ENCODE results near the gene IAPP. TPM values are rescaled to one million over a fixed set of nuclear protein-coding genes. Genes with fewer than 3 reads are reported as not detected.

The IAPP gene
- total RNA-seq = not detected

- Histone ChIP-seq H3K4me1 (no peaks in the 10 kb centered on the region), H3K27ac (no peak within 1 kb of the TSS), H3K27me3 (no peaks in the 10 kb centered on the region), H3K36me3 (no peaks in the 10 kb centered on the region), H3K4me3 (no peak within 1 kb of the TSS), H3K9me3 (no peaks in the 10 kb centered on the region)
- intact Hi-C loops (cut with DNase I; ENCODE audit: low total_unique reads) = no loop called here
- no peak for DNase-seq (ENCODE audit: low spot score in 2 of 2)
- TF ChIP-seq, protein P1, sequence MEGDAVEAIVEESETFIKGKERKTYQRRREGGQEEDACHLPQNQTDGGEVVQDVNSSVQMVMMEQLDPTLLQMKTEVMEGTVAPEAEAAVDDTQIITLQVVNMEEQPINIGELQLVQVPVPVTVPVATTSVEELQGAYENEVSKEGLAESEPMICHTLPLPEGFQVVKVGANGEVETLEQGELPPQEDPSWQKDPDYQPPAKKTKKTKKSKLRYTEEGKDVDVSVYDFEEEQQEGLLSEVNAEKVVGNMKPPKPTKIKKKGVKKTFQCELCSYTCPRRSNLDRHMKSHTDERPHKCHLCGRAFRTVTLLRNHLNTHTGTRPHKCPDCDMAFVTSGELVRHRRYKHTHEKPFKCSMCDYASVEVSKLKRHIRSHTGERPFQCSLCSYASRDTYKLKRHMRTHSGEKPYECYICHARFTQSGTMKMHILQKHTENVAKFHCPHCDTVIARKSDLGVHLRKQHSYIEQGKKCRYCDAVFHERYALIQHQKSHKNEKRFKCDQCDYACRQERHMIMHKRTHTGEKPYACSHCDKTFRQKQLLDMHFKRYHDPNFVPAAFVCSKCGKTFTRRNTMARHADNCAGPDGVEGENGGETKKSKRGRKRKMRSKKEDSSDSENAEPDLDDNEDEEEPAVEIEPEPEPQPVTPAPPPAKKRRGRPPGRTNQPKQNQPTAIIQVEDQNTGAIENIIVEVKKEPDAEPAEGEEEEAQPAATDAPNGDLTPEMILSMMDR (IDR thresholded peaks at IDR 0.05) = no peak
- no peak for TF ChIP-seq POLR2AphosphoS5 (IDR thresholded peaks at IDR 0.05)
- TF ChIP-seq POLR2A (IDR thresholded peaks at IDR 0.05) = no peak
These were observed at the start of gene IAPP for GRCh38 chr12:21372602-21373001. IAPP (plus strand) TSS chr12:21372902; CDS start chr12:21373352, 450 bp downstream.

DNA sequence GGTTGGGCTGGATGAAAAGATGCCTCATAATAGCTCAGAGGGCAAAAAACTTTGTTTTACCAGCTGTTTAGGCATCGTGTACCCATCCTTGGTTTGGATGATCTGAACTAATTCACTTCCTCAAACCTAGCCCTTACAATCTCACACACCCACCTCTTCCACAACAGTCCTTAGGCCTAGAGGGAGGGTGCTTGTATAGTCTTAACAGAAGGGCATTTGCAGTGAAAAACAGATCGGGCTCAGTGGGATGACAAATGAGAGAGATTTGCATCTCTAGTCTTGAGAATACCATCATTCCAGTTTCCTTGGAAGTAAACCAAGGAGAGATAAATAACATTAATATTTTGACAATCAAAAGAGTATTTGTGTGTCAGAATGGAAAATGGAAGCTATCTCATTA is 49.0 kb upstream of the IAPP start:
- TF ChIP-seq POLR2AphosphoS5 (IDR thresholded peaks at IDR 0.05) (no peak), POLR2A (IDR thresholded peaks at IDR 0.05) (no peak)
- TF ChIP-seq, protein P1 (IDR thresholded peaks at IDR 0.05) = no peak
- DNase-seq (ENCODE audit: low spot score in 2 of 2) = no peak

GRCh38 chr12:21324551-21324950 is 48.2 kb upstream of the IAPP start:
- DNase-seq (ENCODE audit: low spot score in 2 of 2) = no peak
- intact Hi-C loops (cut with DNase I; ENCODE audit: low total_unique reads) = no loop called here
- Histone ChIP-seq H3K4me3 (no peak overlapping the region), H3K27ac (no peak overlapping the region), H3K4me1 (no peaks in the 10 kb centered on the region), H3K27me3 (no peaks in the 10 kb centered on the region), H3K9me3 (peaks cover 5 to 22% of the 10 kb centered on the region in 2 donors), H3K36me3 (no peaks in the 10 kb centered on the region)
- TF ChIP-seq, protein P1 (IDR thresholded peaks at IDR 0.05) = no peak
- TF ChIP-seq POLR2AphosphoS5 (IDR thresholded peaks at IDR 0.05) = no peak
- no peak for TF ChIP-seq POLR2A (IDR thresholded peaks at IDR 0.05)

More for the DNA sequence above, 49.0 kb upstream of the IAPP start:
- intact Hi-C loops (cut with DNase I; ENCODE audit: low total_unique reads) = no loop called here
- Histone ChIP-seq H3K27ac (no peak overlapping the region), H3K36me3 (no peaks in the 10 kb centered on the region), H3K4me3 (no peak overlapping the region), H3K9me3 (peaks cover 5 to 22% of the 10 kb centered on the region in 2 donors), H3K4me1 (no peaks in the 10 kb centered on the region), H3K27me3 (no peaks in the 10 kb centered on the region)

GRCh38 chr12:21328578-21328977 is 44.1 kb upstream of the IAPP start:
- Histone ChIP-seq H3K4me3 (no peak overlapping the region), H3K27me3 (no peaks in the 10 kb centered on the region), H3K4me1 (no peaks in the 10 kb centered on the region), H3K27ac (no peak overlapping the region), H3K36me3 (no peaks in the 10 kb centered on the region), H3K9me3 (peaks cover 5 to 37% of the 10 kb centered on the region in 2 donors)
- no peak for DNase-seq (ENCODE audit: low spot score in 2 of 2)
- intact Hi-C loops (cut with DNase I; ENCODE audit: low total_unique reads) = no loop called here
- TF ChIP-seq POLR2A (IDR thresholded peaks at IDR 0.05) (no peak), POLR2AphosphoS5 (IDR thresholded peaks at IDR 0.05) (no peak)
- TF ChIP-seq, protein P1 (IDR thresholded peaks at IDR 0.05) = no peak

DNA sequence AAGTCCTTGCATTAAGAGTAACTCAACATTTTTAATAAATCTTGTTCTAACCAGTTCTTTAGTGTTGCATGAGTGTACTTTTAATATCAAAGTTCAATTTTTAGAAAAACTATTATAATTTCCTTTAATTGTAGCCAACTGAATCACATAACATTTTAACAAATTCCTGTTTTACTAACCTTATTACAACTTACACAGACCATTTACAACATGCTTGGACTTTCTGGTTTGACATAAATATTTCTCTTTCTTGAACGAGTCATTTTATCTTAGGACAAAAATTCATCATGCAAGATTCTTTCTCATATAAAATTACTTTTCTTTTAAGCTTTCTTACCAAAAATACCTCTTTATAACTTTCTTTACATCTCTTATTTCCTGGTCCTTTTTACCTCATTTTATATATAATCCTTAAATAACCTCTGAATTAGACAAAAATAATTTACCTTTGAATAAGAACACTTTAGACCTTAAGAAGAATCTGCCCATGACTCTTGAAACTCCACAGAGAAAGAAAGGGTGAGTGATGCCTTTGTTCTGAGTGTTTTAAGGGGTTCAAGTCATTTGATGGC is 41.9 kb upstream of the IAPP start:
- TF ChIP-seq POLR2AphosphoS5 (IDR thresholded peaks at IDR 0.05) = no peak
- TF ChIP-seq, protein P1 (IDR thresholded peaks at IDR 0.05) = no peak
- no peak for TF ChIP-seq POLR2A (IDR thresholded peaks at IDR 0.05)
- H3K4me1 ChIP-seq = no peaks in the 10 kb centered on the region
- H3K9me3 ChIP-seq = peaks cover 5 to 36% of the 10 kb centered on the region in 2 donors
- DNase-seq (ENCODE audit: low spot score in 2 of 2) = no peak
- H3K27ac ChIP-seq = no peak overlapping the region
- no peaks in the 10 kb centered on the region for H3K27me3 ChIP-seq
- no peaks in the 10 kb centered on the region for H3K36me3 ChIP-seq
- intact Hi-C loops (cut with DNase I; ENCODE audit: low total_unique reads) = no loop called here
- no peak overlapping the region for H3K4me3 ChIP-seq
